Gastrocnemius medialis (tissue), 4 donors: ENCODE data around the gene MDM2. TPM values are rescaled to one million over a fixed set of nuclear protein-coding genes. Genes with fewer than 3 reads are reported as not detected.

Experiments
- ATAC-seq, 2 donors: fragments of 150-250 bp; one replicate each; pipeline ENCODE4 v1.9.1; 2016
- DNase-seq, 2 donors: peaks; one replicate each; pipeline ENCODE4 v3.0.0-alpha.2; 2019
- H3K27ac ChIP-seq, 4 donors: fragments of 200-600 bp; sonication (generic); 1 replicate in 1 of 4; 2 replicates in 3 of 4; pipeline ENCODE4 v1.5.1; 2016 to 2018; ENCODE audit warnings: mild to moderate bottlenecking in 2 of 4, moderate library complexity in 1 of 4
- H3K27me3 ChIP-seq, 3 donors: fragments of 200-600 bp; sonication (generic) in 2 of 3; 1 replicate in 1 of 3; 2 replicates in 2 of 3; pipeline versions ENCODE4 v1.5.1 to v1.6.0; 2016 to 2019; ENCODE audit warnings: mild to moderate bottlenecking in 1 of 3, moderate library complexity in 1 of 3
- H3K36me3 ChIP-seq, 2 donors: fragments of 200-600 bp; sonication (generic) in 1 of 2; one replicate each; pipeline ENCODE4 v1.5.1; 2017 to 2018
- H3K4me1 ChIP-seq, 2 donors: fragments of 200-600 bp; sonication (generic) in 1 of 2; one replicate each; pipeline ENCODE4 v1.5.1; 2016 to 2017; ENCODE audit warnings: mild to moderate bottlenecking in 2 of 2
- H3K4me3 ChIP-seq, 4 donors: fragments of 200-600 bp; sonication (generic) in 3 of 4; 1 replicate in 1 of 4; 2 replicates in 3 of 4; pipeline ENCODE4 v1.5.1; 2016 to 2019; ENCODE audit warnings: mild to moderate bottlenecking in 2 of 4
- H3K9me3 ChIP-seq, 3 donors: fragments of 200-600 bp; sonication (generic) in 2 of 3; 1 replicate in 1 of 3; 2 replicates in 2 of 3; pipeline ENCODE4 v1.5.1; 2016 to 2019
- CTCF ChIP-seq, 5 experiments: fragments of 450-650 bp in 3 of 5; fragments of 200-600 bp in 2 of 5; sonication (generic) in 2 of 5; IDR thresholded peaks in 4 of 5; conservative IDR thresholded peaks in 1 of 5; 1 replicate in 4 of 5; 2 replicates in 1 of 5; pipeline ENCODE4 v1.5.1; 2016 to 2019; ENCODE audit warnings: antibody characterized with exemption in 5 of 5, mild to moderate bottlenecking in 3 of 5, moderate library complexity in 3 of 5
- POLR2A ChIP-seq, 2 donors: fragments of 450-650 bp; IDR thresholded peaks; one replicate each; pipeline ENCODE4 v1.6.1; 2017; ENCODE audit warnings: antibody characterized with exemption in 2 of 2, mild to moderate bottlenecking in 2 of 2, moderate library complexity in 2 of 2
- in situ Hi-C, 4 donors: fragments of 200-750 bp; cut with MboI; loops; one replicate each; pipeline versions ENCODE4 v1.15.0 to v1.8.0; 2017; ENCODE audit warnings: low sequenced_read_pairs in 4 of 4
- intact Hi-C: fragments of 100-400 bp; cut with DNase I; formaldehyde crosslinking; loops from one replicate; pipeline ENCODE4 v1.15.1; 2023; ENCODE audit warnings: low total_unique reads
- total RNA-seq, 4 donors: library from RNA; depleted of rRNA; stranded (reverse); fragments of >200 nt; gene quantifications; one replicate each; pipeline versions ENCODE4 v1.1.0 to v1.2.3, GENCODE V29; 2016

The MDM2 gene
- total RNA-seq, 4 donors from 2014 or later: 61.6 to 92.2 (median 70.0) TPM

- DNase-seq (no peak), ATAC-seq (no peak)
- in situ Hi-C loops (loop anchor here in 2 of 4 donors (10.0 to 25.0 kb wide), 2 partner anchors 195 to 207 kb away; no protein-coding TSS in a partner anchor), intact Hi-C loops (no loop called here)
- no peaks in the 10 kb centered on the region for H3K27me3 ChIP-seq
- H3K27ac ChIP-seq: no peak overlapping the region
- no peaks in the 10 kb centered on the region for H3K9me3 ChIP-seq
- H3K36me3 ChIP-seq: no peaks in the 10 kb centered on the region
- TF ChIP-seq CTCF (IDR thresholded peaks at IDR 0.05 in 4 of 5, conservative IDR thresholded peaks at IDR 0.05 in 1 of 5) (no peak), POLR2A (IDR thresholded peaks at IDR 0.05) (no peak)
- no peaks in the 10 kb centered on the region for H3K4me1 ChIP-seq
- H3K4me3 ChIP-seq: no peak overlapping the region
Measured at GRCh38 chr12:68867606-68868005, 59.6 kb downstream of the MDM2 start.

GRCh38 chr12:68868043-68868790, 60.2 kb downstream of the MDM2 start:
- no peaks in the 10 kb centered on the region for H3K9me3 ChIP-seq
- ATAC-seq (no peak), DNase-seq (no peak)
- in situ Hi-C loops (loop anchor here in 2 of 4 donors (10.0 to 25.0 kb wide), 2 partner anchors 194 to 207 kb away; no protein-coding TSS in a partner anchor), intact Hi-C loops (no loop called here)
- no peak overlapping the region for H3K27ac ChIP-seq
- no peaks in the 10 kb centered on the region for H3K27me3 ChIP-seq
- no peak for TF ChIP-seq CTCF (IDR thresholded peaks at IDR 0.05 in 4 of 5, conservative IDR thresholded peaks at IDR 0.05 in 1 of 5)
- TF ChIP-seq POLR2A (IDR thresholded peaks at IDR 0.05): no peak
- no peaks in the 10 kb centered on the region for H3K4me1 ChIP-seq
- no peak overlapping the region for H3K4me3 ChIP-seq
- H3K36me3 ChIP-seq: no peaks in the 10 kb centered on the region

DNA sequence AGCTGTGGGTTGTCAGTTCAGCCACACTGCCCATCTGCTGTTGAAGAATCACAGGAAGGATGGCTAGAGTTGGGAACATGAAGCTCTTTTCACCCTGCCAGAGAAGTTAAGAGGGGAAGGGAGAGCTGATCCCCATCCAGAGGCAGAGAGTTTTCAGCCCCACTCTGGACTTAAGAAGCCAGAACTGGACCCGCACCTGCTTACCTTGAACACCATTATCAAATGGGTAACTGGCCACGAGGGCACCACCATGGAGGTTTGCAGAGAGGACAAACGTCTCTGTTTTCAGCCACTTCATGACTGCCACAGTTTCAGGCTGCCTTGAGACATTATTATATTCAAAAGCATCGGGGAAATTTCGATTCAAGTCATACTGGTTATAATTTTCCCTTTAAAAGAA, 62.0 kb downstream of the MDM2 start:
- intact Hi-C loops: no loop called here
- Histone ChIP-seq H3K9me3 (no peaks in the 10 kb centered on the region), H3K27ac (no peak overlapping the region), H3K4me1 (no peaks in the 10 kb centered on the region), H3K36me3 (no peaks in the 10 kb centered on the region), H3K4me3 (no peak overlapping the region), H3K27me3 (no peaks in the 10 kb centered on the region)
- DNase-seq: no peak
- no peak for ATAC-seq
- in situ Hi-C loops: loop anchor here in 1 of 4 donors (25.0 kb wide), 1 partner anchor 192 kb away; no protein-coding TSS in a partner anchor
- TF ChIP-seq POLR2A (IDR thresholded peaks at IDR 0.05) (no peak), CTCF (IDR thresholded peaks at IDR 0.05 in 4 of 5, conservative IDR thresholded peaks at IDR 0.05 in 1 of 5) (no peak)

DNA sequence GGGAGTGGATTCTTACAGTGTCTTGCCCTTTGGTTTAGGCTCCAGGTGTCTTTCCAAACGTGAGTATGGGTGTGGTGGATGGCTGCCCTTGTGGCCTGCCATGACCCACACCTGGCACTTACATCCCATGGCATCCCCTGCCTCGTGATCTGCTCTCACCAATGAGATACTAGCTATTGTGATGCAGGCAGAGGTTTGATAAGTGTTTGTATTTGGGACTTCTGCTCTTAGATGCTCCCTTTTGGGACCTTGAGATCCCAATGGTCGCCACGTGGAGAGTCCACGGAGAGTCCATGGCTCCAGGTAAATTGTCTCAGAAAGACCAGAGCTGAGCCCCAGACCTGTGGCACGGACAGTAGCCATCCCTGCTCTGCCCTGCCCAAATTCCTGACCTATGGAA, 62.5 kb downstream of the MDM2 start:
- ATAC-seq (no peak), DNase-seq (no peak)
- H3K4me1 ChIP-seq: no peaks in the 10 kb centered on the region
- no peak overlapping the region for H3K4me3 ChIP-seq
- TF ChIP-seq CTCF (IDR thresholded peaks at IDR 0.05 in 4 of 5, conservative IDR thresholded peaks at IDR 0.05 in 1 of 5): no peak
- no peak for TF ChIP-seq POLR2A (IDR thresholded peaks at IDR 0.05)
- no peaks in the 10 kb centered on the region for H3K36me3 ChIP-seq
- no peak overlapping the region for H3K27ac ChIP-seq
- no peaks in the 10 kb centered on the region for H3K9me3 ChIP-seq
- no peaks in the 10 kb centered on the region for H3K27me3 ChIP-seq
- intact Hi-C loops (no loop called here), in situ Hi-C loops (loop anchor here in 1 of 4 donors (25.0 kb wide), 1 partner anchor 192 kb away; no protein-coding TSS in a partner anchor)
